Measurements from ENCODE around the gene XRCC2.

DNA sequence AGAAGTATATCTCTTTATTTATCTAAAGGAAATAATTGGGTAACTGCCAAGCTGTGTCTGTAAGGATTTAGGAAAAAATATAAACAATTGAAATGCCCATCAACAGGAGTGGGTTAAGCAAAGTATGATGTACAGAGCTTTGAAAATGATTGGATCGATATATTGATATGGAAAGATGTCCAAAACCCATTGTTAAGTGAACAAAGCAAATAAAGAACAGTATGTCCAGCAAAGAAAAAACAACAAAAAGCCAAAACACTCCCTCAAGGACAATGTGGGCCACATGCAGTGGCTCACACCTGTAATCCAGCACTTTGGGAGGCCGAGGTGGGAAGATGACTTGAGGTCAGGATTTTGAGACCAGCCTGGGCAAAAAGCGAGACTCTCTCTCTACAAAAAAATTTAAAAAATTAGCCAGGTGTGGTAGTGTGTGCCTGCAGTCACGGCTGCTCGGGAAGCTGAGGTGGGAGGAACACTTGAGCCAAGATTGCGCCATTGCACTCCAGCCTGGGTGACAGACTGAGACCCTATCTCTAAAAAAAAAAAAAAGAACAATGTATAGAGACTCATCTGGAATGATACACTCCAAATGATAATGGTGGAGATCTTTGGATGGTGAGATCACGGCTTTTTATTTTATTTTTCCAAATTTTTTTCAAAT lies 37.9 kb downstream of the XRCC2 start:
- TF ChIP-seq, protein P1, sequence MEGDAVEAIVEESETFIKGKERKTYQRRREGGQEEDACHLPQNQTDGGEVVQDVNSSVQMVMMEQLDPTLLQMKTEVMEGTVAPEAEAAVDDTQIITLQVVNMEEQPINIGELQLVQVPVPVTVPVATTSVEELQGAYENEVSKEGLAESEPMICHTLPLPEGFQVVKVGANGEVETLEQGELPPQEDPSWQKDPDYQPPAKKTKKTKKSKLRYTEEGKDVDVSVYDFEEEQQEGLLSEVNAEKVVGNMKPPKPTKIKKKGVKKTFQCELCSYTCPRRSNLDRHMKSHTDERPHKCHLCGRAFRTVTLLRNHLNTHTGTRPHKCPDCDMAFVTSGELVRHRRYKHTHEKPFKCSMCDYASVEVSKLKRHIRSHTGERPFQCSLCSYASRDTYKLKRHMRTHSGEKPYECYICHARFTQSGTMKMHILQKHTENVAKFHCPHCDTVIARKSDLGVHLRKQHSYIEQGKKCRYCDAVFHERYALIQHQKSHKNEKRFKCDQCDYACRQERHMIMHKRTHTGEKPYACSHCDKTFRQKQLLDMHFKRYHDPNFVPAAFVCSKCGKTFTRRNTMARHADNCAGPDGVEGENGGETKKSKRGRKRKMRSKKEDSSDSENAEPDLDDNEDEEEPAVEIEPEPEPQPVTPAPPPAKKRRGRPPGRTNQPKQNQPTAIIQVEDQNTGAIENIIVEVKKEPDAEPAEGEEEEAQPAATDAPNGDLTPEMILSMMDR (IDR thresholded peaks at IDR 0.05) = no peak
- no peak for TF ChIP-seq POLR2A (IDR thresholded peaks at IDR 0.05)
